Measurements from ENCODE around the gene NCK2. TPM values are rescaled to one million over a fixed set of nuclear protein-coding genes. Genes with fewer than 3 reads are reported as not detected.
A peak's percentile ranks its signal among the peaks of the same experiment; 100 is the strongest.

NCK2 gene
- total RNA-seq, 1 experiment from 2014 or later, result 75.4 TPM

- TF ChIP-seq NFE2L1 (CRISPR knock-in tag; IDR thresholded peaks at IDR 0.05) (no peak), TEAD1 (CRISPR knock-in tag; IDR thresholded peaks at IDR 0.05) (no peak), EMX1 (CRISPR knock-in tag; IDR thresholded peaks at IDR 0.05) (no peak)
- TF ChIP-seq, protein P1, sequence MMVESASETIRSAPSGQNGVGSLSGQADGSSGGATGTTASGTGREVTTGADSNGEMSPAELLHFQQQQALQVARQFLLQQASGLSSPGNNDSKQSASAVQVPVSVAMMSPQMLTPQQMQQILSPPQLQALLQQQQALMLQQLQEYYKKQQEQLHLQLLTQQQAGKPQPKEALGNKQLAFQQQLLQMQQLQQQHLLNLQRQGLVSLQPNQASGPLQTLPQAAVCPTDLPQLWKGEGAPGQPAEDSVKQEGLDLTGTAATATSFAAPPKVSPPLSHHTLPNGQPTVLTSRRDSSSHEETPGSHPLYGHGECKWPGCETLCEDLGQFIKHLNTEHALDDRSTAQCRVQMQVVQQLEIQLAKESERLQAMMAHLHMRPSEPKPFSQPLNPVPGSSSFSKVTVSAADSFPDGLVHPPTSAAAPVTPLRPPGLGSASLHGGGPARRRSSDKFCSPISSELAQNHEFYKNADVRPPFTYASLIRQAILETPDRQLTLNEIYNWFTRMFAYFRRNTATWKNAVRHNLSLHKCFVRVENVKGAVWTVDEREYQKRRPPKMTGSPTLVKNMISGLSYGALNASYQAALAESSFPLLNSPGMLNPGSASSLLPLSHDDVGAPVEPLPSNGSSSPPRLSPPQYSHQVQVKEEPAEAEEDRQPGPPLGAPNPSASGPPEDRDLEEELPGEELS (CRISPR knock-in tag; IDR thresholded peaks at IDR 0.05), result no peak
These were observed 135.9 kb downstream of the NCK2 start (continued) for GRCh38 chr2:105880637-105881036.

DNA sequence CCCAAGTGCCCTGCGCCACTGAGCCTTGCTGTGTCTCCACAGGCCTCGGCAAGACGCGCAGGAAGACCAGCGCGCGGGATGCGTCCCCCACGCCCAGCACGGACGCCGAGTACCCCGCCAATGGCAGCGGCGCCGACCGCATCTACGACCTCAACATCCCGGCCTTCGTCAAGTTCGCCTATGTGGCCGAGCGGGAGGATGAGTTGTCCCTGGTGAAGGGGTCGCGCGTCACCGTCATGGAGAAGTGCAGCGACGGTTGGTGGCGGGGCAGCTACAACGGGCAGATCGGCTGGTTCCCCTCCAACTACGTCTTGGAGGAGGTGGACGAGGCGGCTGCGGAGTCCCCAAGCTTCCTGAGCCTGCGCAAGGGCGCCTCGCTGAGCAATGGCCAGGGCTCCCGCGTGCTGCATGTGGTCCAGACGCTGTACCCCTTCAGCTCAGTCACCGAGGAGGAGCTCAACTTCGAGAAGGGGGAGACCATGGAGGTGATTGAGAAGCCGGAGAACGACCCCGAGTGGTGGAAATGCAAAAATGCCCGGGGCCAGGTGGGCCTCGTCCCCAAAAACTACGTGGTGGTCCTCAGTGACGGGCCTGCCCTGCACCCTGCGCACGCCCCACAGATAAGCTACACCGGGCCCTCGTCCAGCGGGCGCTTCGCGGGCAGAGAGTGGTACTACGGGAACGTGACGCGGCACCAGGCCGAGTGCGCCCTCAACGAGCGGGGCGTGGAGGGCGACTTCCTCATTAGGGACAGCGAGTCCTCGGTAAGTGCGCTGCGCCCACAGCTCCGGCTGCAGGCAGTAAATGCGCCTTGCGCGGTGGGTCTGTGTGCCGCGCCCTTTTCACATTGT is 136.8 kb downstream of the NCK2 start:
- H3K36me3 Mint-ChIP-seq, result peaks cover 4% of the 10 kb centered on the region; the same call in 1 of the 2 replicates
- POLR2A ChIA-PET, result no interaction called here
- DNase-seq (ENCODE audit: low spot score) (no peak), ATAC-seq (peak; percentile 26; the same call in 1 of the 2 replicates)
- no peaks in the 10 kb centered on the region for H3K9me3 Mint-ChIP-seq
- CTCF ChIA-PET, result interaction anchor here (1.5 kb wide), 2 partner anchors 135 to 305 kb away, joined by 5 to 7 read pairs; no protein-coding TSS in a partner anchor
- H3K27ac Mint-ChIP-seq, result peak overlapping the region; percentile 7; the same call in 1 of the 2 replicates
- H3K4me3 Mint-ChIP-seq, result no peak overlapping the region
- H3K27me3 Mint-ChIP-seq (ENCODE audit: low read depth), result no peaks in the 10 kb centered on the region
- TF ChIP-seq TCF7 (CRISPR knock-in tag; IDR thresholded peaks at IDR 0.05; ENCODE audit: low read depth) (no peak), ZMAT4 (CRISPR knock-in tag; IDR thresholded peaks at IDR 0.05) (no peak), AR (CRISPR knock-in tag; IDR thresholded peaks at IDR 0.05) (no peak)
- TF ChIP-seq, protein P1 (CRISPR knock-in tag; IDR thresholded peaks at IDR 0.05), result no peak
- TF ChIP-seq, protein P2, sequence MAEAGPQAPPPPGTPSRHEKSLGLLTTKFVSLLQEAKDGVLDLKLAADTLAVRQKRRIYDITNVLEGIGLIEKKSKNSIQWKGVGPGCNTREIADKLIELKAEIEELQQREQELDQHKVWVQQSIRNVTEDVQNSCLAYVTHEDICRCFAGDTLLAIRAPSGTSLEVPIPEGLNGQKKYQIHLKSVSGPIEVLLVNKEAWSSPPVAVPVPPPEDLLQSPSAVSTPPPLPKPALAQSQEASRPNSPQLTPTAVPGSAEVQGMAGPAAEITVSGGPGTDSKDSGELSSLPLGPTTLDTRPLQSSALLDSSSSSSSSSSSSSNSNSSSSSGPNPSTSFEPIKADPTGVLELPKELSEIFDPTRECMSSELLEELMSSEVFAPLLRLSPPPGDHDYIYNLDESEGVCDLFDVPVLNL (CRISPR knock-in tag; IDR thresholded peaks at IDR 0.05; ENCODE audit: borderline replicate concordance, low read depth), result no peak
- peaks cover 34% of the 10 kb centered on the region for H3K4me1 Mint-ChIP-seq

DNA sequence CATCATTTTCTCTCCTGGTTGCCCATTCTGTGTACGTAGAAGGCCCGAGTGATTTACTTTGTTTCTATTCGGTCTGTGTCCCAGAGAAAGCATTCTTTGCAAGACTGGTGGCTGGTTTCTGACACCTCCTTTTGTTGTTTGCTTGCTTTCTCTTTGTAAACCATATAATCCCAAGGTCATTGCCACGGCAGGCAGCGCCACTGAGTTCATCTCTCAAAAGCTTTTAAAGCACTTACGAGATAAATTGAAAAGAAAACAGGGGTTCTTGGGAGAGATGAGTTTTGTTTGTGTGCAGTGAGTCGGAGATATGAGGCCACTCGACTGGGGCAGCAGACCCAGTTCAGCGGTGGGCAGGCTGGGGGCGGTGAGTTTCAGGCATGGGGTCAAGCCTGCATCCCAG is 137.6 kb downstream of the NCK2 start:
- no peaks in the 10 kb centered on the region for H3K9me3 Mint-ChIP-seq
- no peaks in the 10 kb centered on the region for H3K27me3 Mint-ChIP-seq (ENCODE audit: low read depth)
- POLR2A ChIA-PET, result no interaction called here
- H3K4me3 Mint-ChIP-seq, result no peak overlapping the region
- DNase-seq (ENCODE audit: low spot score) (no peak), ATAC-seq (no peak)
- H3K36me3 Mint-ChIP-seq, result peaks cover 7% of the 10 kb centered on the region
- CTCF ChIA-PET, result interaction anchor here (1.5 kb wide), 2 partner anchors 136 to 306 kb away, joined by 5 to 7 read pairs; no protein-coding TSS in a partner anchor
- H3K4me1 Mint-ChIP-seq, result peaks cover 37% of the 10 kb centered on the region
- peak overlapping the region; percentile 7; the same call in 1 of the 2 replicates for H3K27ac Mint-ChIP-seq
- TF ChIP-seq ZNF396 (CRISPR knock-in tag; IDR thresholded peaks at IDR 0.05; ENCODE audit: borderline replicate concordance) (no peak), ZNF138 (CRISPR knock-in tag; conservative IDR thresholded peaks at IDR 0.05) (no peak), GABPB1 (CRISPR knock-in tag; IDR thresholded peaks at IDR 0.05) (no peak), PRRX2 (CRISPR knock-in tag; IDR thresholded peaks at IDR 0.05) (no peak), MYBL2 (CRISPR knock-in tag; IDR thresholded peaks at IDR 0.05) (no peak), ZNF219 (CRISPR knock-in tag; IDR thresholded peaks at IDR 0.05; ENCODE audit: borderline replicate concordance) (no peak), ETV6 (CRISPR knock-in tag; IDR thresholded peaks at IDR 0.05) (no peak), CBFB (CRISPR knock-in tag; IDR thresholded peaks at IDR 0.05; ENCODE audit: low read depth) (no peak), TCF7 (CRISPR knock-in tag; IDR thresholded peaks at IDR 0.05; ENCODE audit: low read depth) (no peak)
- TF ChIP-seq, protein P3, sequence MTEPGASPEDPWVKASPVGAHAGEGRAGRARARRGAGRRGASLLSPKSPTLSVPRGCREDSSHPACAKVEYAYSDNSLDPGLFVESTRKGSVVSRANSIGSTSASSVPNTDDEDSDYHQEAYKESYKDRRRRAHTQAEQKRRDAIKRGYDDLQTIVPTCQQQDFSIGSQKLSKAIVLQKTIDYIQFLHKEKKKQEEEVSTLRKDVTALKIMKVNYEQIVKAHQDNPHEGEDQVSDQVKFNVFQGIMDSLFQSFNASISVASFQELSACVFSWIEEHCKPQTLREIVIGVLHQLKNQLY (CRISPR knock-in tag; IDR thresholded peaks at IDR 0.05), result no peak
- TF ChIP-seq, protein P4, sequence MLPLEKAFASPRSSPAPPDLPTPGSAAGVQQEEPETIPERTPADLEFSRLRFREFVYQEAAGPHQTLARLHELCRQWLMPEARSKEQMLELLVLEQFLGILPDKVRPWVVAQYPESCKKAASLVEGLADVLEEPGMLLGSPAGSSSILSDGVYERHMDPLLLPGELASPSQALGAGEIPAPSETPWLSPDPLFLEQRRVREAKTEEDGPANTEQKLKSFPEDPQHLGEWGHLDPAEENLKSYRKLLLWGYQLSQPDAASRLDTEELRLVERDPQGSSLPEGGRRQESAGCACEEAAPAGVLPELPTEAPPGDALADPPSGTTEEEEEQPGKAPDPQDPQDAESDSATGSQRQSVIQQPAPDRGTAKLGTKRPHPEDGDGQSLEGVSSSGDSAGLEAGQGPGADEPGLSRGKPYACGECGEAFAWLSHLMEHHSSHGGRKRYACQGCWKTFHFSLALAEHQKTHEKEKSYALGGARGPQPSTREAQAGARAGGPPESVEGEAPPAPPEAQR (CRISPR knock-in tag; IDR thresholded peaks at IDR 0.05), result no peak
- TF ChIP-seq, protein P5, sequence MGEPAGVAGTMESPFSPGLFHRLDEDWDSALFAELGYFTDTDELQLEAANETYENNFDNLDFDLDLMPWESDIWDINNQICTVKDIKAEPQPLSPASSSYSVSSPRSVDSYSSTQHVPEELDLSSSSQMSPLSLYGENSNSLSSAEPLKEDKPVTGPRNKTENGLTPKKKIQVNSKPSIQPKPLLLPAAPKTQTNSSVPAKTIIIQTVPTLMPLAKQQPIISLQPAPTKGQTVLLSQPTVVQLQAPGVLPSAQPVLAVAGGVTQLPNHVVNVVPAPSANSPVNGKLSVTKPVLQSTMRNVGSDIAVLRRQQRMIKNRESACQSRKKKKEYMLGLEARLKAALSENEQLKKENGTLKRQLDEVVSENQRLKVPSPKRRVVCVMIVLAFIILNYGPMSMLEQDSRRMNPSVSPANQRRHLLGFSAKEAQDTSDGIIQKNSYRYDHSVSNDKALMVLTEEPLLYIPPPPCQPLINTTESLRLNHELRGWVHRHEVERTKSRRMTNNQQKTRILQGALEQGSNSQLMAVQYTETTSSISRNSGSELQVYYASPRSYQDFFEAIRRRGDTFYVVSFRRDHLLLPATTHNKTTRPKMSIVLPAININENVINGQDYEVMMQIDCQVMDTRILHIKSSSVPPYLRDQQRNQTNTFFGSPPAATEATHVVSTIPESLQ (CRISPR knock-in tag; IDR thresholded peaks at IDR 0.05), result no peak

Data from WTC11 (cell line).